HG02938 (cell line): ENCODE results near the gene KCND2.

Source experiments
- ATAC-seq: cut with Tn5 transposase; IDR thresholded peaks from one replicate; pipeline ENCODE4 v1.9.1; 2021; ENCODE audit warnings: mild to moderate bottlenecking, moderate library complexity; ENCODE audit not compliant: unreplicated experiment

KCND2 gene

GRCh38 chr7:120797026-120797645 lies 524.2 kb downstream of the KCND2 start:
- ATAC-seq: no peak

GRCh38 chr7:120799147-120799546 lies 526.2 kb downstream of the KCND2 start:
- ATAC-seq: no peak
